Activated CD8-positive, alpha-beta memory T cell treated with anti-CD3 and anti-CD28 coated beads for 48 hours (primary cell): Measurements from ENCODE around the gene MMP14.
A peak's percentile ranks its signal among the peaks of the same experiment; 100 is the strongest.
"Not testable (repeated sequence)": the region's sequence is repeated elsewhere in the genome, so short reads cannot be mapped to it uniquely, and the experiment has no call there.

Experiments
- DNase-seq, 3 experiments: peaks; one replicate each; pipeline ENCODE4 v3.0.0-alpha.2; 2020; ENCODE audit warnings: low read depth in 2 of 3, low spot score in 2 of 3

The MMP14 gene

GRCh38 chr14:22856428-22856827 lies 20.0 kb downstream of the MMP14 start:
- no peak for DNase-seq

GRCh38 chr14:22860377-22860776 lies 24.0 kb downstream of the MMP14 start:
- DNase-seq: not testable (repeated sequence)

DNA sequence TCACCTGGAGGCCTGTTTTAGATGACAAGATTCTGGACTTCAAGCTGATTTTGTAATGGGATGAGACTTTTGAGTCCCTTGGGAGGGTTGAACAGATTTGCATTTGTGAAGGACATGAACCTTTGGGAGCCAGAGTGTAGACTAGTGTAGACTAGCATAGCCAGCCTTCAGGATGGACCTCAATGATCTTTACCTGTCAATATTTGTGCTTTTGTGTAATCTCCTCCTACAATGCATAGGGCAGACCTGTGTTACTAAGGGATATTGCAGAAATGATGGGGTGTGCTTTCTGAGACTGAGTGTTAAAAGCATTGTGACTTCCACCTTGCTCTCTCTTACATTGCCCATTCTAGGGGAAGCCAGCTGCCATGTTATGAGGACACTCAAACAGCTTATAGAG lies 25.3 kb downstream of the MMP14 start:
- DNase-seq: no peak

DNA sequence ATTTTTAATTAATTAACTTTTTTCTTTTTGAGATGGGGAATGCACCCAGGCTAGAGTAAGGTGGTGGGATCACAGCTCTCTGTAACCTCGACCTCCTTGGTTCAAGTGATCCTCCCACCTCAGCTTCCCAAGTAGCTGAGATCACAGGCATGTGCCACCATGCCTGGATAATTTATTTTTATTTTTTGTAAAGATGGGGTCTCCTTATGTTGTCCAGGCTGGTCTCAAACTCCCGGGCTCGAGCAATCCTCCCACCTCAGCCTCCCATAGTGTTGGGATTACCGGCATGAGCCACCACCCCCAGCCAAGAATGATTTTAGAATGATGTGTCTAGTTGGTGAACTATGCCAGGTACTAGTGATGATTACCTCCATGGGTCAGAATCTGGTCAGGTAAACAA lies 28.6 kb downstream of the MMP14 start:
- DNase-seq: no peak

DNA sequence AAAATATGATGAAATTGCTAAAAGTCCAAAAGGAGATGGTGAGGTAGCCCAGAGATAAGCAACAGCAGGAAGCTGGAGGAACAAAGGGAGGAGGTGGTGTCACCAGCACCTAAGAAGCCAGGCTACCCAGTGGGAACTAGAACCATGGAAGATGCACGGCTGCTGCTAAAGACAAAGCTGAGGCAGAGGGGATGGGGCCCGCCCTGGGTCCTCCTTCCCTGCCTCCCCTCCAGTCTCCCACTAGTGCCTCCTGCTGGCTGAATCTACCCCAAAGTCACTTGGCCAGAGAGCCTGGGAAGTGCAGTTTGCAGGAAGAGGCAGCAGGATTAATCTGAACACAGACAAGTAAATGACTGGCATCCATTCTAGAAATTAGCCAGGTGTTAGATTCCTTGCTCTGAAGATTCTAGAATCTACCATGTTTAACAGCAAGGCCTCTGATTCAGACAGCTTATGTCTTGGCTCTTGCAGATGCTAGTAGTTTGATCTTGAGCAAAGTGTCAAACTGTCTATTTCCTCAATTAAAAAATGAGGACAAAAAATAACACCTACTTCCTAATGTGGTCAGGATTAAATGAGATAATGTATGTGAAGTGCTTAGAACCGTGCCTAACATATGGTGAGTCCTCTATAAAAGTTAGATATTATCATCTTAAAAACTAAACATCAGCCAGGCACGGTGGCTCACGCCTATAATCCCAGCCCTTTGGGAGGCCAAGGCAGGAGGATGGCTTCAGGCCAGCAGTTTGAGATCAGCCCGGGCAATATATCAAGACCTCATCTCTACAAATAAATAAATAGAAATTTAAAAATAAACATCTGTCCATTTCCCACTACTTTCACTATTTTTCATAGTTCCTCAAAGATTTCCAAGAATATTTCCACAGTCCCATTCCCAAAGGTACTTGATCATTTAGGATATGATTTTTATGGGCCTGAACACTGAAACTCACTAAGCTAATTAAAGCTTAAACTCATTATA lies 29.3 kb downstream of the MMP14 start:
- no peak for DNase-seq

DNA sequence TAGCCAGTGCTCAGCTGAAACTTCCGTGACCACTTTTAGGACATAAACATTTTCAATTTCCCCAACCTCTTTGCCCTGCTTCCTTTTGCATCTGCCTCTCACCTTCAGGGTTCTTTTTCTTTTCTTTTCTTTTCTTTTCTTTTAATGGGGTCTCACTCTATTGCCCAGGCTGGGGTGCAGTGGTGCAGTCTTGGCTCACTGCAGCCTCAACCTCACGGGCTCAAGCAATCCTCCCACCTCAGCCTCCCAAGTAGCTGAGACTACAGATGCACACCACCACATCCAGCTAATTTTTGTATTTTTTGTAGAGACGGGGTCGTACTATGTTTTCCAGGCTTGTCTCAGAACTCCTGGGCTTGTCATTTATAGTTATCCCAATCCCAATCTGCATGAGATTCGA lies 30.5 kb downstream of the MMP14 start:
- DNase-seq: no peak

- DNase-seq: no peak
Measured at GRCh38 chr14:22870811-22871223, 34.4 kb downstream of the MMP14 start.

DNA sequence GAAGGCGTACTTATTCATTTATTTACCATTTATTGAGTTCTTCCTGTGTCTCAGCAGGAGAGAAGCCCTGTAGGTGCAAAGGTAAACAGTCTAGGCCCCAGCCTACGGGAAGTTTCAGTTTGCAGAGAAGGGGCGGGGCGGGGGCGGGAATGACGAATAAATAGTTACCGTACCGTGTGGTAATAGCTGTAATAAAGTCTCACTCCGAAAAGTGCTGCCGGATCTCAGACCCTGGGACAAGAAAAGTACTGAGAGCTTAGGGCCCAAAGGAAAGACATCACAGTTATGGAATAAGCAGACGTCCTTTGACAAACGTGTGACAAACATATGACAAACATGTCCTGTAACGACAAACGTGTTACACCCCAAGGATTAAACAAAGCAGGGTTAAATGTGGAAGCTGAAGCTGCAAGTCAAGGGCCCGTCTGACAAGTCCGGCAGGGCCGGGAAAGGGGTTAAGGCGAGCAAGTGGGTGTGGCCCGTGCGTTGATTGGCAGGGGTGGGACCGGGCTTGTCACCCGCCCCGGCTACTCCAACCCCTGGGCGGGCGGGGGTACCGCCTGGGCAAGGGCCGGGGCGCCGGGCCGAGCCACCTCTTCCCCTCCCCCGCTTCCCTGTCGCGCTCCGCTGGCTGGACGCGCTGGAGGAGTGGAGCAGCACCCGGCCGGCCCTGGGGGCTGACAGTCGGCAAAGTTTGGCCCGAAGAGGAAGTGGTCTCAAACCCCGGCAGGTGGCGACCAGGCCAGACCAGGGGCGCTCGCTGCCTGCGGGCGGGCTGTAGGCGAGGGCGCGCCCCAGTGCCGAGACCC lies 35.0 kb downstream of the MMP14 start, which contains the start of gene LRP10:
Gene LRP10, plus strand, starts transcription at position 517 of the 809 bp plus-strand sequence. CDS start 564 bp downstream, outside the sequence.
- DNase-seq: peak; percentile 42 to 57 (median 54)

GRCh38 chr14:22872033-22872832 lies 35.8 kb downstream of the MMP14 start:
- peak; percentile 43 to 64 (median 55) for DNase-seq

DNA sequence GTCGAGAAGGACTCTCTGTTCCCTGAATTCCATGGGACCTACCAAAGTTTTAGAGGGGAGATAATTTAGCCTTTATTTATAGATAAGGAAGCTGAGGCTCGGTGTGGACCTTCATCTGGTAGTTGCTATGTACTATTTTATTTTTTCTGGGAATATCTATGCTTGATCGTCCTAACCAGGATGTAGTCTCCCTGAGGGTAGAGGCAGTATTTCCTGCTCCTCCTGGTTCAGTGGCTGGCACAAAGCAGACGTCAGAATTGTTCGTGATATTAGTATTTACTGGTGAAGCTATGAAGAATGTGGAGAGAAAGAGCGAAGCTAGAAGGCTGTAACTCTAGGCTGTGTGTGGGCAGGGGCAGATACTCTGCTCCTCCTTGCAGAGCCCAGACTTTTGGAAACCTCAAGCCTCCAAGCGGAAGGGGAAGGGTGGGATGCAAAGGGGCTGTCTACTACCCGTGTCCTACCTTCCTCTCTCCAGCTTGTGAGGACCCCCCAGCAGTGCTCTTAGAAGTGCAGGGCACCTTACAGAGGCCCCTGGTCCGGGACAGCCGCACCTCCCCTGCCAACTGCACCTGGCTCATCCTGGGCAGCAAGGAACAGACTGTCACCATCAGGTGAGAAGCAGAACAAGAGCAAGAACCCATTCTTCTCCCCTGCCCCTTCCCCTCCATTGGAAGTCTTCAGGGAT lies 36.6 kb downstream of the MMP14 start:
- no peak for DNase-seq

DNA sequence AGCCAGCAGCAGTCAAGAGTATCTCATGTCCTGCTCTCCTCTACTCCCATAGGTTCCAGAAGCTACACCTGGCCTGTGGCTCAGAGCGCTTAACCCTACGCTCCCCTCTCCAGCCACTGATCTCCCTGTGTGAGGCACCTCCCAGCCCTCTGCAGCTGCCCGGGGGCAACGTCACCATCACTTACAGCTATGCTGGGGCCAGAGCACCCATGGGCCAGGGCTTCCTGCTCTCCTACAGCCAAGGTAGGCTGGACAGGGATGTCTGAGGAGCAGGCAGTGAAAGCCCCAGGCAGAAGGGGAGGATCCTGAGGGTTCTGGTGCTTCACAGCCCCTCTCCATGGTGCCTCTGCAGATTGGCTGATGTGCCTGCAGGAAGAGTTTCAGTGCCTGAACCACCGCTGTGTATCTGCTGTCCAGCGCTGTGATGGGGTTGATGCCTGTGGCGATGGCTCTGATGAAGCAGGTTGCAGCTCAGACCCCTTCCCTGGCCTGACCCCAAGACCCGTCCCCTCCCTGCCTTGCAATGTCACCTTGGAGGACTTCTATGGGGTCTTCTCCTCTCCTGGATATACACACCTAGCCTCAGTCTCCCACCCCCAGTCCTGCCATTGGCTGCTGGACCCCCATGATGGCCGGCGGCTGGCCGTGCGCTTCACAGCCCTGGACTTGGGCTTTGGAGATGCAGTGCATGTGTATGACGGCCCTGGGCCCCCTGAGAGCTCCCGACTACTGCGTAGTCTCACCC lies 38.8 kb downstream of the MMP14 start:
- no peak for DNase-seq

DNA sequence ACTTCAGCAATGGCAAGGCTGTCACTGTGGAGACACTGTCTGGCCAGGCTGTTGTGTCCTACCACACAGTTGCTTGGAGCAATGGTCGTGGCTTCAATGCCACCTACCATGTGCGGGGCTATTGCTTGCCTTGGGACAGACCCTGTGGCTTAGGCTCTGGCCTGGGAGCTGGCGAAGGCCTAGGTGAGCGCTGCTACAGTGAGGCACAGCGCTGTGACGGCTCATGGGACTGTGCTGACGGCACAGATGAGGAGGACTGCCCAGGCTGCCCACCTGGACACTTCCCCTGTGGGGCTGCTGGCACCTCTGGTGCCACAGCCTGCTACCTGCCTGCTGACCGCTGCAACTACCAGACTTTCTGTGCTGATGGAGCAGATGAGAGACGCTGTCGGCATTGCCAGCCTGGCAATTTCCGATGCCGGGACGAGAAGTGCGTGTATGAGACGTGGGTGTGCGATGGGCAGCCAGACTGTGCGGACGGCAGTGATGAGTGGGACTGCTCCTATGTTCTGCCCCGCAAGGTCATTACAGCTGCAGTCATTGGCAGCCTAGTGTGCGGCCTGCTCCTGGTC lies 39.4 kb downstream of the MMP14 start:
- DNase-seq: no peak

DNA sequence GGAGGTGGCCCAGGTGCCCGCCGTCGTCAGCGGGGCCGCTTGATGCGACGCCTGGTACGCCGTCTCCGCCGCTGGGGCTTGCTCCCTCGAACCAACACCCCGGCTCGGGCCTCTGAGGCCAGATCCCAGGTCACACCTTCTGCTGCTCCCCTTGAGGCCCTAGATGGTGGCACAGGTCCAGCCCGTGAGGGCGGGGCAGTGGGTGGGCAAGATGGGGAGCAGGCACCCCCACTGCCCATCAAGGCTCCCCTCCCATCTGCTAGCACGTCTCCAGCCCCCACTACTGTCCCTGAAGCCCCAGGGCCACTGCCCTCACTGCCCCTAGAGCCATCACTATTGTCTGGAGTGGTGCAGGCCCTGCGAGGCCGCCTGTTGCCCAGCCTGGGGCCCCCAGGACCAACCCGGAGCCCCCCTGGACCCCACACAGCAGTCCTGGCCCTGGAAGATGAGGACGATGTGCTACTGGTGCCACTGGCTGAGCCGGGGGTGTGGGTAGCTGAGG lies 40.7 kb downstream of the MMP14 start:
- no peak for DNase-seq

GRCh38 chr14:22878271-22879246 lies 42.2 kb downstream of the MMP14 start:
- no peak for DNase-seq

DNA sequence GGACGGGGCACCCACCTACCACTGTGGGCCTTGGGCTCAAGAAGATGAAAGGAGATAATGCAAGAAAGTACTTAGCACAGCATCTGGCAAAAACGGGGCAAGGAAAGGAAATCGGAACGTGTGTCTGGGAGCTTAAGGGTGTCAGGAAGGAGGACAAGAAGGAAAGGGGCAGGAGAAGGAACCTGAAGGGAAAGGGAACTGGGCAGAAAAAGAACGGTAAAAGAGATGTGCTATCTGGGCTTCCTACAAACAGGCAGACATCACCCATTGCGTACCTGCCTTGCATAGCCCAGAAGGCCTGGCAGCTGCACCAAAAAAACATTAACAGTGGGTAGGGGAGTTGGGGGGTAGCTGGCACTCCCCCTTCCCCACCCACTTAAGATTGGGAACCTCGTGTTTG lies 45.7 kb downstream of the MMP14 start:
- no peak for DNase-seq

- DNase-seq: no peak
Measured at GRCh38 chr14:22882529-22883172, 46.3 kb downstream of the MMP14 start.

- DNase-seq: no peak
Measured at GRCh38 chr14:22883173-22883976, 47.0 kb downstream of the MMP14 start, which contains the start of gene REM2. REM2 (plus strand) TSS chr14:22883222; CDS start chr14:22883288, 66 bp downstream.
